ENCODE measurements around the gene DIO1. TPM values are rescaled to one million over a fixed set of nuclear protein-coding genes. Genes with fewer than 3 reads are reported as not detected.
A peak's percentile ranks its signal among the peaks of the same experiment; 100 is the strongest.
"Not testable (repeated sequence)": the region's sequence is repeated elsewhere in the genome, so short reads cannot be mapped to it uniquely, and the experiment has no call there.

The DIO1 gene
- total RNA-seq (2014; rRNA removed; shearing (Covaris generic)) = not detected in 2 replicates

- Histone ChIP-seq H3K27me3 (no peaks in the 10 kb centered on the region; the same call in 1 of the 2 replicates), H3K9me3 (replicated peaks) (no peaks in the 10 kb centered on the region), H3K4me3 (no peak within 1 kb of the TSS), H3K27ac (no peak within 1 kb of the TSS), H3K36me3 (no peaks in the 10 kb centered on the region), H3K4me1 (peaks cover 8% of the 10 kb centered on the region)
- DNase-seq = no peak
Measured at GRCh38 chr1:53893999-53894636, at the start of gene DIO1. DIO1 (plus strand) TSS chr1:53894187; CDS start chr1:53894211, 24 bp downstream.

- H3K36me3 ChIP-seq = no peaks in the 10 kb centered on the region
- peaks cover 3% of the 10 kb centered on the region; the same call in 1 of the 2 replicates for H3K9me3 ChIP-seq (replicated peaks)
- H3K27ac ChIP-seq = no peak overlapping the region
- H3K4me1 ChIP-seq = peaks cover 20% of the 10 kb centered on the region
- no peak for DNase-seq
- no peaks in the 10 kb centered on the region for H3K27me3 ChIP-seq
- H3K4me3 ChIP-seq = no peak overlapping the region
Measured at GRCh38 chr1:53847980-53848379, 46.0 kb upstream of the DIO1 start.

GRCh38 chr1:53850082-53850673 is 43.8 kb upstream of the DIO1 start:
- Histone ChIP-seq H3K27me3 (no peaks in the 10 kb centered on the region), H3K9me3 (replicated peaks) (no peaks in the 10 kb centered on the region; the same call in 1 of the 2 replicates), H3K27ac (no peak overlapping the region), H3K36me3 (no peaks in the 10 kb centered on the region), H3K4me1 (peaks cover 20% of the 10 kb centered on the region), H3K4me3 (no peak overlapping the region)
- DNase-seq = peak; percentile 66 to 83

- H3K4me3 ChIP-seq = peak overlapping the region; percentile 15; the same call in 1 of the 2 replicates
- H3K27ac ChIP-seq = peak overlapping the region; percentile 49
- H3K36me3 ChIP-seq = no peaks in the 10 kb centered on the region
- no peaks in the 10 kb centered on the region; the same call in 1 of the 2 replicates for H3K9me3 ChIP-seq (replicated peaks)
- peaks cover 20% of the 10 kb centered on the region for H3K4me1 ChIP-seq
- peak; percentile 46 to 75 for DNase-seq
- H3K27me3 ChIP-seq = no peaks in the 10 kb centered on the region
Measured at GRCh38 chr1:53851571-53852285, 42.3 kb upstream of the DIO1 start.

GRCh38 chr1:53860967-53861411 is 33.0 kb upstream of the DIO1 start:
- H3K4me3 ChIP-seq = no peak overlapping the region
- DNase-seq = peak; percentile 49 to 84
- no peaks in the 10 kb centered on the region; the same call in 1 of the 2 replicates for H3K36me3 ChIP-seq
- H3K27ac ChIP-seq = no peak overlapping the region
- H3K27me3 ChIP-seq = no peaks in the 10 kb centered on the region
- no peaks in the 10 kb centered on the region for H3K4me1 ChIP-seq
- no peaks in the 10 kb centered on the region for H3K9me3 ChIP-seq (replicated peaks)

GRCh38 chr1:53862507-53862906 is 31.5 kb upstream of the DIO1 start:
- no peaks in the 10 kb centered on the region; the same call in 1 of the 2 replicates for H3K36me3 ChIP-seq
- no peaks in the 10 kb centered on the region for H3K4me1 ChIP-seq
- H3K9me3 ChIP-seq (replicated peaks) = no peaks in the 10 kb centered on the region
- no peaks in the 10 kb centered on the region for H3K27me3 ChIP-seq
- no peak overlapping the region for H3K27ac ChIP-seq
- H3K4me3 ChIP-seq = no peak overlapping the region
- DNase-seq = no peak

GRCh38 chr1:53868565-53868964 is 25.4 kb upstream of the DIO1 start:
- Histone ChIP-seq H3K27me3 (no peaks in the 10 kb centered on the region), H3K4me1 (no peaks in the 10 kb centered on the region), H3K27ac (no peak overlapping the region), H3K4me3 (no peak overlapping the region), H3K9me3 (replicated peaks) (no peaks in the 10 kb centered on the region), H3K36me3 (peaks cover 4% of the 10 kb centered on the region; the same call in 1 of the 2 replicates)
- DNase-seq = no peak

- no peak overlapping the region for H3K4me3 ChIP-seq
- H3K27ac ChIP-seq = no peak overlapping the region
- no peak for DNase-seq
- no peaks in the 10 kb centered on the region for H3K9me3 ChIP-seq (replicated peaks)
- peaks cover 4% of the 10 kb centered on the region; the same call in 1 of the 2 replicates for H3K36me3 ChIP-seq
- H3K27me3 ChIP-seq = no peaks in the 10 kb centered on the region
- no peaks in the 10 kb centered on the region for H3K4me1 ChIP-seq
Measured at GRCh38 chr1:53869454-53870117, 24.4 kb upstream of the DIO1 start.

- Histone ChIP-seq H3K4me3 (no peak overlapping the region), H3K27ac (no peak overlapping the region), H3K9me3 (replicated peaks) (no peaks in the 10 kb centered on the region), H3K36me3 (peaks cover 4% of the 10 kb centered on the region; the same call in 1 of the 2 replicates), H3K4me1 (no peaks in the 10 kb centered on the region), H3K27me3 (no peaks in the 10 kb centered on the region)
- DNase-seq = no peak
Measured at GRCh38 chr1:53871221-53871620, 22.8 kb upstream of the DIO1 start.

- H3K36me3 ChIP-seq = peaks cover 4% of the 10 kb centered on the region; the same call in 1 of the 2 replicates
- H3K27me3 ChIP-seq = no peaks in the 10 kb centered on the region
- no peak for DNase-seq
- H3K4me3 ChIP-seq = no peak overlapping the region
- H3K27ac ChIP-seq = no peak overlapping the region
- no peaks in the 10 kb centered on the region for H3K9me3 ChIP-seq (replicated peaks)
- H3K4me1 ChIP-seq = no peaks in the 10 kb centered on the region
Measured at GRCh38 chr1:53871773-53872484, 22.1 kb upstream of the DIO1 start.

GRCh38 chr1:53875150-53875549 is 18.8 kb upstream of the DIO1 start:
- not testable (repeated sequence) for H3K9me3 ChIP-seq (replicated peaks); H3K4me1 ChIP-seq; H3K27me3 ChIP-seq; H3K4me3 ChIP-seq; H3K36me3 ChIP-seq; DNase-seq; H3K27ac ChIP-seq

GRCh38 chr1:53878492-53879105 is 15.4 kb upstream of the DIO1 start:
- Histone ChIP-seq H3K36me3 (no peaks in the 10 kb centered on the region), H3K27me3 (no peaks in the 10 kb centered on the region), H3K9me3 (replicated peaks) (no peaks in the 10 kb centered on the region), H3K4me1 (no peaks in the 10 kb centered on the region), H3K4me3 (no peak overlapping the region), H3K27ac (no peak overlapping the region)
- DNase-seq = peak in 1 of 2 experiments; percentile 51

GRCh38 chr1:53881853-53882252 is 12.1 kb upstream of the DIO1 start:
- not testable (repeated sequence) for H3K9me3 ChIP-seq (replicated peaks); DNase-seq; H3K4me1 ChIP-seq; H3K27ac ChIP-seq; H3K4me3 ChIP-seq; H3K36me3 ChIP-seq; H3K27me3 ChIP-seq

- H3K4me3 ChIP-seq; H3K36me3 ChIP-seq; H3K27ac ChIP-seq; H3K9me3 ChIP-seq (replicated peaks); H3K4me1 ChIP-seq; DNase-seq; H3K27me3 ChIP-seq: not testable (repeated sequence)
Measured at GRCh38 chr1:53883600-53883999, 10.4 kb upstream of the DIO1 start.

Measured in SJCRH30 (cell line).